K562 (cell line): ENCODE results near the gene CNKSR1. TPM values are rescaled to one million over a fixed set of nuclear protein-coding genes. Genes with fewer than 3 reads are reported as not detected.
A peak's percentile ranks its signal among the peaks of the same experiment; 100 is the strongest.

Experiments used
- CC2D1A ChIP-seq: fragments of 450-650 bp; IDR thresholded peaks from 2 replicates; pipeline ENCODE4 v1.6.1; 2017; ENCODE audit warnings: mild to moderate bottlenecking
- CCNT2 ChIP-seq: IDR thresholded peaks from 2 replicates; pipeline ENCODE4 v1.6.1; 2011; ENCODE audit warnings: borderline replicate concordance, low read depth, mild to moderate bottlenecking, moderate library complexity, mixed read lengths, low read length; ENCODE audit not compliant: insufficient read length; ENCODE audit errors: extremely low read depth
- CREB3L1 ChIP-seq: fragments of 450-650 bp; IDR thresholded peaks from 2 replicates; pipeline ENCODE4 v1.6.1; 2014; ENCODE audit warnings: low read depth, mild to moderate bottlenecking, moderate library complexity, borderline replicate concordance
- ERF ChIP-seq: fragments of 450-650 bp; formaldehyde crosslinking; IDR thresholded peaks from 2 replicates; pipeline ENCODE4 v1.4.0; 2020; ENCODE audit warnings: mild to moderate bottlenecking, mixed read lengths
- GABPB1 ChIP-seq: sonication (generic); formaldehyde crosslinking; IDR thresholded peaks from 2 replicates; pipeline ENCODE4 v1.8.0; 2022; ENCODE audit warnings: mild to moderate bottlenecking, missing genetic modification reagents
- NFE2 ChIP-seq: IDR thresholded peaks from 2 replicates; pipeline ENCODE4 v1.6.1; 2014; ENCODE audit warnings: antibody characterized with exemption, low read depth
- PHF21A ChIP-seq: fragments of 450-650 bp; IDR thresholded peaks from 2 replicates; pipeline ENCODE4 v1.6.1; 2017; ENCODE audit warnings: low read depth, borderline replicate concordance
- POLR2G ChIP-seq: fragments of 200-400 bp; formaldehyde crosslinking; IDR thresholded peaks from 2 replicates; pipeline ENCODE4 v1.6.1; 2017; ENCODE audit warnings: low read depth, mild to moderate bottlenecking, antibody characterized with exemption, low read length, moderate library complexity
- RBM14 ChIP-seq: fragments of 200-400 bp; formaldehyde crosslinking; IDR thresholded peaks from 2 replicates; pipeline ENCODE4 v1.6.1; 2018; ENCODE audit warnings: low read depth, mild to moderate bottlenecking, low read length, moderate library complexity, borderline replicate concordance; ENCODE audit not compliant: insufficient read depth
- ZBTB17 ChIP-seq: fragments of 450-650 bp; formaldehyde crosslinking; IDR thresholded peaks from 2 replicates; pipeline ENCODE4 v1.4.0; 2020; ENCODE audit warnings: mild to moderate bottlenecking
- ZNF140 ChIP-seq: fragments of 250-450 bp; sonication (Bioruptor Pico); IDR thresholded peaks from 2 replicates; pipeline ENCODE4 v1.8.0; 2021; ENCODE audit warnings: moderate library complexity, mild to moderate bottlenecking, inconsistent platforms
- ZNF24 ChIP-seq: fragments of 450-650 bp; IDR thresholded peaks from 2 replicates; pipeline ENCODE4 v1.6.1; 2016
- ZSCAN32 ChIP-seq: fragments of 450-650 bp; formaldehyde crosslinking; IDR thresholded peaks from 2 replicates; pipeline ENCODE4 v1.4.0; 2020; ENCODE audit warnings: mild to moderate bottlenecking, moderate library complexity
- polyA plus RNA-seq, 8 experiments: library from polyadenylated mRNA; depleted of rRNA in 4 of 8; stranded (reverse) in 5 of 8; unstranded in 3 of 8; fragments of >200 nt; fragmentation: Nextera tagmentation in 2 of 8; fragmentation: Illumina TruSeq in 1 of 8; extraction: Ambion mirVana in 2 of 8; extraction: Trizol in 1 of 8; gene quantifications; 2 replicates each; pipeline versions ENCODE4 v1.2.1 to v1.2.3, GENCODE V29; 2011 to 2014; ENCODE audit warnings: inconsistent platforms in 1 of 8, missing spikeins in 1 of 8
- total RNA-seq, 7 experiments: library from RNA; depleted of rRNA in 6 of 7; stranded (reverse); fragments of >200 nt in 6 of 7; fragmentation: Illumina TruSeq in 2 of 7; extraction: Trizol in 2 of 7; gene quantifications; 2 replicates each; pipeline versions ENCODE4 v1.2.1 to v1.2.3, GENCODE V29; 2011 to 2021; ENCODE audit warnings: low replicate concordance in 1 of 7
- TF ChIP-seq, protein P1 (sequence below): sonication (generic); formaldehyde crosslinking; IDR thresholded peaks from 2 replicates; pipeline ENCODE4 v1.5.0; 2020; ENCODE audit warnings: missing genetic modification reagents
- TF ChIP-seq, protein P2 (sequence below), 3 experiments: fragments of 200-800 bp in 1 of 3; fragments of 250-450 bp in 1 of 3; fragments of 450-650 bp in 1 of 3; sonication (Bioruptor Pico) in 1 of 3; sonication (Bioruptor generic) in 1 of 3; formaldehyde crosslinking in 1 of 3; IDR thresholded peaks; 2 replicates each; pipeline versions ENCODE4 v1.6.1 to v1.8.0; 2016 to 2022; ENCODE audit warnings: mild to moderate bottlenecking in 2 of 3, missing genetic modification characterization in 2 of 3, missing compliant biosample characterization in 1 of 3, moderate library complexity in 1 of 3
- TF ChIP-seq, protein P3 (sequence below): fragments of 450-650 bp; formaldehyde crosslinking; IDR thresholded peaks from 2 replicates; pipeline ENCODE4 v1.4.0; 2020; ENCODE audit warnings: mild to moderate bottlenecking
- TF ChIP-seq, protein P4 (sequence below), 2 experiments: fragments of 450-650 bp; IDR thresholded peaks; 2 replicates each; pipeline ENCODE4 v1.6.1; 2016

CNKSR1 gene
- total and polyA plus RNA-seq, 9 of the 15 experiments (the other 6 are each of a cell fraction or from before 2014, with no cell fraction given): 0.03 to 2.8 (median 1.1) TPM

DNA sequence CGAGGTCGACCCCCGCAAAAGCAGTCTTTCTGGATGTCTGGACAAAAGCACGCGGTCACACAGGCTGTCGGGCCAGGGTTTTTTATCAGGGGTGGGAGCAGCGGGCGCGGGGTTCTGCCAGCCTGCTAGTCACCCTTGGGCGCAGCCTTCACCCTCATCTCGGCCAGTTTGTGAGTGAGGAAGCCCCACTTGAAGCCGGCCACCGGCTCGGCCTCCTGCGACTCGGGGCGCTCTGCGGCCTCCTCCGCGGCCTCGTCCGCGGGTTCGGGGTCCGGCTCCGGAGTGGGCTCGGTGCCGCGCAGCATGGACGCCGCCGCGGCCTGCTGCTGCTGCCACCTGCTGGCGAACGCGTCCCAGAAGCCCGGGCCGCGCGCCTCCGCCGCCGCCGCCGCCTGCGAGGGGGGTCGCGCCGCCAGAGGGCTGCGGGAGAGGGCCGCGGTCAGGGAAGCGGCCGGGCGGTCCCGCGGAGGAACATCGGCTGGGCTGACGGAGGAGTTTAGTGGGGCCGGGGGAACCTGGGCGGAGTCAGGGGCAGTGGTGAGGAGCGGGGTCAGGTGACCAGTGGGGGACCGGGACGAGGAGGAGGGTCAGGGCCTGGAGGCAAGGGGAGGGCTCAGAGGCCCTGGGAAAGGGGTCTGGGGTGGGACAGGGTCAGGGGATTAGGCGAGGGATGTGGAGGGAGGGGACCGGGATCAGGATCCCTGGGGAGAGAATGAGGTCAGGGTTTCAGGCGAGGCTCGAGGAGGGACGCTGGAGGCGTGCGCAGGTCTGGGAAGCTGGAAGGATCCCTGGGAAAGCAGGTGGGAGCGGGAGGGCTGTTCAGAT lies 13.0 kb upstream of the CNKSR1 start (continued):
- 0 out of 2 replicates have a peak, but pooled peaks have one; percentile 35 for TF ChIP-seq CREB3L1
- no peak for TF ChIP-seq CC2D1A
- peak; percentile 65 for TF ChIP-seq CCNT2
- 0 out of 2 replicates have a peak, but pooled peaks have one; percentile 59 for TF ChIP-seq RBM14
- no peak for TF ChIP-seq ZNF140 (CRISPR knock-in tag)
- TF ChIP-seq POLR2G: peak; percentile 81
- peak; percentile 44; the same call in 1 of the 2 replicates for TF ChIP-seq GABPB1 (CRISPR knock-in tag)
- TF ChIP-seq PHF21A: 0 out of 2 replicates have a peak, but pooled peaks have one; percentile 25
- TF ChIP-seq ZSCAN32 (CRISPR knock-in tag): no peak
- TF ChIP-seq, protein P1, sequence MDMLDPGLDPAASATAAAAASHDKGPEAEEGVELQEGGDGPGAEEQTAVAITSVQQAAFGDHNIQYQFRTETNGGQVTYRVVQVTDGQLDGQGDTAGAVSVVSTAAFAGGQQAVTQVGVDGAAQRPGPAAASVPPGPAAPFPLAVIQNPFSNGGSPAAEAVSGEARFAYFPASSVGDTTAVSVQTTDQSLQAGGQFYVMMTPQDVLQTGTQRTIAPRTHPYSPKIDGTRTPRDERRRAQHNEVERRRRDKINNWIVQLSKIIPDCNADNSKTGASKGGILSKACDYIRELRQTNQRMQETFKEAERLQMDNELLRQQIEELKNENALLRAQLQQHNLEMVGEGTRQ (CRISPR knock-in tag): peak; percentile 79
- peak; percentile 83 for TF ChIP-seq ERF (CRISPR knock-in tag)
- TF ChIP-seq ZNF24: peak; percentile 70
- TF ChIP-seq NFE2: no peak
- TF ChIP-seq, protein P2, sequence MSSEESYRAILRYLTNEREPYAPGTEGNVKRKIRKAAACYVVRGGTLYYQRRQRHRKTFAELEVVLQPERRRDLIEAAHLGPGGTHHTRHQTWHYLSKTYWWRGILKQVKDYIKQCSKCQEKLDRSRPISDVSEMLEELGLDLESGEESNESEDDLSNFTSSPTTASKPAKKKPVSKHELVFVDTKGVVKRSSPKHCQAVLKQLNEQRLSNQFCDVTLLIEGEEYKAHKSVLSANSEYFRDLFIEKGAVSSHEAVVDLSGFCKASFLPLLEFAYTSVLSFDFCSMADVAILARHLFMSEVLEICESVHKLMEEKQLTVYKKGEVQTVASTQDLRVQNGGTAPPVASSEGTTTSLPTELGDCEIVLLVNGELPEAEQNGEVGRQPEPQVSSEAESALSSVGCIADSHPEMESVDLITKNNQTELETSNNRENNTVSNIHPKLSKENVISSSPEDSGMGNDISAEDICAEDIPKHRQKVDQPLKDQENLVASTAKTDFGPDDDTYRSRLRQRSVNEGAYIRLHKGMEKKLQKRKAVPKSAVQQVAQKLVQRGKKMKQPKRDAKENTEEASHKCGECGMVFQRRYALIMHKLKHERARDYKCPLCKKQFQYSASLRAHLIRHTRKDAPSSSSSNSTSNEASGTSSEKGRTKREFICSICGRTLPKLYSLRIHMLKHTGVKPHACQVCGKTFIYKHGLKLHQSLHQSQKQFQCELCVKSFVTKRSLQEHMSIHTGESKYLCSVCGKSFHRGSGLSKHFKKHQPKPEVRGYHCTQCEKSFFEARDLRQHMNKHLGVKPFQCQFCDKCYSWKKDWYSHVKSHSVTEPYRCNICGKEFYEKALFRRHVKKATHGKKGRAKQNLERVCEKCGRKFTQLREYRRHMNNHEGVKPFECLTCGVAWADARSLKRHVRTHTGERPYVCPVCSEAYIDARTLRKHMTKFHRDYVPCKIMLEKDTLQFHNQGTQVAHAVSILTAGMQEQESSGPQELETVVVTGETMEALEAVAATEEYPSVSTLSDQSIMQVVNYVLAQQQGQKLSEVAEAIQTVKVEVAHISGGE (CRISPR knock-in tag; IDR thresholded peaks at IDR 0.05): 0 out of 6 replicates have a peak, but pooled peaks of 1 of the 3 experiments have one; percentile 27
- TF ChIP-seq, protein P3, sequence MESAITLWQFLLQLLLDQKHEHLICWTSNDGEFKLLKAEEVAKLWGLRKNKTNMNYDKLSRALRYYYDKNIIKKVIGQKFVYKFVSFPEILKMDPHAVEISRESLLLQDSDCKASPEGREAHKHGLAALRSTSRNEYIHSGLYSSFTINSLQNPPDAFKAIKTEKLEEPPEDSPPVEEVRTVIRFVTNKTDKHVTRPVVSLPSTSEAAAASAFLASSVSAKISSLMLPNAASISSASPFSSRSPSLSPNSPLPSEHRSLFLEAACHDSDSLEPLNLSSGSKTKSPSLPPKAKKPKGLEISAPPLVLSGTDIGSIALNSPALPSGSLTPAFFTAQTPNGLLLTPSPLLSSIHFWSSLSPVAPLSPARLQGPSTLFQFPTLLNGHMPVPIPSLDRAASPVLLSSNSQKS (CRISPR knock-in tag): no peak
- peak; percentile 45; the same call in 1 of the 2 replicates for TF ChIP-seq ZBTB17 (CRISPR knock-in tag)
- TF ChIP-seq, protein P4, sequence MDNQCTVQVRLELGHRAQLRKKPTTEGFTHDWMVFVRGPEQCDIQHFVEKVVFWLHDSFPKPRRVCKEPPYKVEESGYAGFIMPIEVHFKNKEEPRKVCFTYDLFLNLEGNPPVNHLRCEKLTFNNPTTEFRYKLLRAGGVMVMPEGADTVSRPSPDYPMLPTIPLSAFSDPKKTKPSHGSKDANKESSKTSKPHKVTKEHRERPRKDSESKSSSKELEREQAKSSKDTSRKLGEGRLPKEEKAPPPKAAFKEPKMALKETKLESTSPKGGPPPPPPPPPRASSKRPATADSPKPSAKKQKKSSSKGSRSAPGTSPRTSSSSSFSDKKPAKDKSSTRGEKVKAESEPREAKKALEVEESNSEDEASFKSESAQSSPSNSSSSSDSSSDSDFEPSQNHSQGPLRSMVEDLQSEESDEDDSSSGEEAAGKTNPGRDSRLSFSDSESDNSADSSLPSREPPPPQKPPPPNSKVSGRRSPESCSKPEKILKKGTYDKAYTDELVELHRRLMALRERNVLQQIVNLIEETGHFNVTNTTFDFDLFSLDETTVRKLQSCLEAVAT (IDR thresholded peaks at IDR 0.05): 0 out of 4 replicates have a peak, but pooled peaks of 1 of the 2 experiments have one; percentile 64
